SK-N-DZ (cell line): Measurements from ENCODE around the gene OR8B3.

ENCODE experiments used
- DNase-seq: peaks from one replicate; pipeline ENCODE4 v3.0.0-alpha.2; 2015; ENCODE audit warnings: low spot score

Gene OR8B3

DNA sequence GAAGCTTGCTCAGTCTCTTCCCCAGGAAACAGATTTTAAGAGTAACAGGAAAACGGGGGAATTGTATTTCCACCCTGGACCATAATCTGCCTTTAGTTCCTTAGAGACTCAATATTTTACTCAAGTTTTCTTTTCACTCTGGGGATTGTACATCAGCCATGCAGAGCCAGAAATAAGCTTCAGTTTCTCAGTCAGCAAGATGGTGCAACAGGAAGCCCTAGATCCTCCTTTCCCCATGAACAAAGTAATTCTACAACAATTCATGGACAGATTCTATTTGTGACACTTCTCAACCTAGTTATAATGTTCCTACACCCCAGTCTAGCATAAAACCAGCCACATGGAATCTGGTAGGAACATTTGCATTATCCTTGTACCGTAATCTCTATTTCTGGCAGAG lies 39.3 kb downstream of the OR8B3 start:
- DNase-seq: no peak

DNA sequence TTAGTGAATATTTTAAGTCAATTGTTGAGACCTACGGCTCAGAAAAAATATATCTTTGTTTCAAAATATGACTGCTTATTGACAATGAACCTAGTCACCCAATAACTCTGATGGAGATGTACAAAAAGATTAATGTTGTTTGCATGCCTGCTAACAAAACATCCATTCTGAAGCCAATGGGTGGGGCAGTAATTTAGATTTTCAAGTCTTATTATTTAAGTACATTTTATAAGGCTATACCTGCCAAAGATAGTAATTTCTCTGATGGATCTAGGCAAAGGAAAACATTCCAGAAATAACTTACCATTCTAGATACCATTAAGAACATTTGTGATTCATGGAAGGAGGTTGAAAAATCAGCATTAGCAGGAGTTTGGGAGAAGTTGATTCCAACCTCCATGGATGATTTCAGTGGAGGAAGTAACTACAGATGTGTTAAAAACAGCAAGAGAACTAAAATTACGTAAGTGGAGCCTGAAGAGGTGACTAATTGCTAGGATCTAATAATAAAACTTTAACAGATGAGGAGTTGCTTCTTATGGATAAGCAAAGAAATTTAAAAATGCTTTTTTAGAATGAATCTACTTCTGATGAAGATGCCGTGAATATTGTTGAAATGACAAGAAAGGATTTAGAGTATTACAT lies 52.4 kb downstream of the OR8B3 start:
- no peak for DNase-seq
